RPMI7951 (cell line): ENCODE results near the gene VMAC. TPM values are rescaled to one million over a fixed set of nuclear protein-coding genes. Genes with fewer than 3 reads are reported as not detected.

ENCODE experiments used
- DNase-seq: peaks from one replicate; pipeline ENCODE4 v3.0.0-alpha.2; 2012; ENCODE audit warnings: low read depth
- total RNA-seq: library from RNA; depleted of rRNA; stranded (reverse); fragments of >200 nt; shearing (Covaris generic); gene quantifications from 2 replicates; pipeline ENCODE4 v1.2.3, GENCODE V29; 2014; rRNA removed

The VMAC gene
- total RNA-seq, 1 experiment from 2014 or later: 1.4 TPM

- no peak for DNase-seq
Measured at GRCh38 chr19:5952193-5953029, 47.7 kb downstream of the VMAC start.

DNA sequence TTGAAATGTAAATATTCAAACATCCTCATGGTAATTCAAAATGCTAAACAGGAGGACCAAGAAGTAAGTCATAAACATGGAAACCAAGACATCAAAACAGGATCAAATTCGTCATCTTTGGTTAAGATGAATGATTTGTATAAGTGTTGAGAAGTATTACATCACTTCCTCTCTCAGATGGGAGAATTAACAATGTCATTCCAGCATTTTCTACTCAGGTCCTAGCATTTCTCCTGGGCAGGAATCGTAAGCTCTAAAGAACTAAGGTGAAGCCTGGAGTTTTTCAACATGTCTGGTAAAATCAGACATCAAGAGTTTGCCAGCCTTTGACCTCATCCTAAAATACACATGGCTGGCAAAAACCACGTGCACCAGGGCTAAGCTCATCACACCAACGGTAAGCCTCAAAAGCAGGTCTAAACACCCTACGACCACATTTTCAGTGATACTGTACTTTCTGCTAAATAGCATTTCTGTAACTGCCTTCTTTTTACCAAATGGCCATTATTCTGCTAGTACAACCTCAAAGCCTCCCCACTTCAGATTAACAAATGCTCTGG is 48.4 kb downstream of the VMAC start:
- DNase-seq: peak; percentile 27

GRCh38 chr19:5953680-5954213 is 49.1 kb downstream of the VMAC start:
- peak; percentile 77 for DNase-seq

DNA sequence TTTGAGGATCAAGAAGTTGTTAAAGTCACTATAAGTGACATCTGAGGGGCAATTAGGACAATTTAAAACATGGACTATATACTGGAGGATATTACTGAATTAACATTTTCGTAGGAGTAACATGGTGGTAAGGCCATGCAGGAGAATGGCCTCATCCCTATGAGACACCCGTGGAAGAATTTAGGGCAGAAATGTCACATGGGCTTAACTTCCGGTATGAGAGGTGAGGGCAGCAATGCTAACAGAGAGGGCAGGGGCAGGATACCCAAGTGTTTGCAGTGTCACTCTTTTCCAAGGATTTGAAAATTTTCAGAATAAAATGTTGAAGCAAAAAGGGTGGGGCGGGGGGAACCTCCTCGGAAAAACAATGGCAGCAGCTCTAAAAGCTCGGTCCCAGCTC is 49.6 kb downstream of the VMAC start:
- no peak for DNase-seq

DNA sequence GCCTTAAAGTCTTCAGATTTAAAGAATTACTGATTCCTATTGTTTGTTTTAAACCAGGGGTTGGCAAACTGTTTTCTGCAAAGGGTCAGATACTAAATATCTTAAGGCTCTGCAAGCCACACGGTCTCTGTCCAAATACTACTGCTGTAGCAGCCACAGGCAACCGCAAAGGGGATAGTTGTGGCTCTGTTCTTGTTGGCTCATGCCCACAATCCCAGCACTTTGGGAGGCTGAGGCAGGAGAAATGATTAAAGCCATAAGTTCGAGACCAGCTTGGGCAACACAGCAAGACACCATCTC is 50.9 kb downstream of the VMAC start:
- DNase-seq: peak; percentile 43

DNA sequence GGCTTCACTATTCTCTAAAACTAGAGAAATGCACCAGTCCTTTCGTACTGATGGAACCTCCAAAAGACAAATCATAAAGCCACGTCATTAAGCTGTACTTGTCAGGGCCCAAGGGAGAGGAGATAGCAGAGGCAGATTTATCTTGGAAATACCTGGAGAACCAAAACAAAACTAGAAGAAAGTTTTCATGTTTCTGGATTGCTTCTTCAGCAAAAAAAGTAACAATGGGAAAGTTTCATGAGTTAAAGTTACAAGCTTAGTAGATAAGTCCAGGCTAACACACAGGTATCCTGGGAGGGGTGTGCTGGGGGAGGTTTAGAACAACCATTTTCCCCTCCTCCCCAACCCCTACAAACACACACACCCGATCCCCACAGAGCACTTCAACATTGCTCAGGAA is 51.7 kb downstream of the VMAC start:
- no peak for DNase-seq

DNA sequence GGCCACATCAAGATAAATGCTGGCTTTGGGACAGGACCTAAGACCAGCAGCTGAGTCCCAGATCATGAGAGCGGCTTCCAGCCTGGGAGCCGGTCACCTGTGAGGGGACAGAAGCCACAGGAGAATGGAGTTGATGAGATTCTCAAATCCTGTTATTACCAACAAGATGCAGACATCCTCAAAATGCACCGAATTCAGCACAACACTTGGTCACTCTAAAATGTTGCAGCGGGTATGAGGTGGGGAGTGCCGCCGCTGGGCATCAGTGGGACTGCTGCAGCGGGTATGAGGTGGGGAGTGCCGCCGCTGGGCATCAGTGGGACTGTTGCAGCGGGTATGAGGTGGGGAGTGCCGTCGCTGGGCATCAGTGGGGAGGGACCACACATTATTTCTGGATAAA is 52.1 kb downstream of the VMAC start:
- DNase-seq: no peak

- DNase-seq: no peak
Measured at GRCh38 chr19:5957170-5957569, 52.5 kb downstream of the VMAC start.

- DNase-seq: no peak
Measured at GRCh38 chr19:5958074-5958850, 53.6 kb downstream of the VMAC start.

DNA sequence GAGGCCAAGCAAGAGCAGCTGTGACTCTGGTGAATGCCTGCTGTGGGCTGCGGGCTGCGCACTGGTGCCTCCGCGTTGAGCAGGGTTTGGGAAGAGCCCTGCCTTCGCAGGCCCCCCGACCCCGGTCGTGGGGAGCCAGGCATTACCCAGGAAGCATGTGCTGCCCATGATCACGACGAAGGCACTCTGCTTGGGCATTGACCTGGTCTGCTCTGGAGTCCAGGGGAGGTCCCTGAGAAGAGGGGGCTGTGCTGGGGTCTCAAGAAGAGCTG is 54.1 kb downstream of the VMAC start:
- no peak for DNase-seq

- no peak for DNase-seq
Measured at GRCh38 chr19:5959260-5960004, 54.8 kb downstream of the VMAC start.

Other genes with a start within 250 kb of the VMAC start
- gene MICOS13, start 224.4 kb upstream of the VMAC start, total RNA-seq: 67.8 and 68.8 TPM in 2 replicates
- gene HSD11B1L, start 223.8 kb upstream of the VMAC start, total RNA-seq: 9.5 and 22.4 TPM in 2 replicates
- gene RPL36, start 214.6 kb upstream of the VMAC start, total RNA-seq: 738 and 947 TPM in 2 replicates
- gene LONP1, start 184.7 kb upstream of the VMAC start, total RNA-seq: 34.6 and 38.2 TPM in 2 replicates
- gene CATSPERD, start 184.2 kb upstream of the VMAC start, total RNA-seq: not detected in 2 replicates
- gene PRR22, start 120.1 kb upstream of the VMAC start, total RNA-seq: 0.48 and 0.68 TPM in 2 replicates
- gene DUS3L, start 113.7 kb upstream of the VMAC start, total RNA-seq: 24.5 and 35.3 TPM in 2 replicates
- gene NRTN, start 99.8 kb upstream of the VMAC start, total RNA-seq: not detected in 2 replicates
- gene FUT6, start 65.2 kb upstream of the VMAC start, total RNA-seq: not detected in 2 replicates
- not detected in 2 replicates for gene FUT3, start 53.4 kb upstream of the VMAC start, total RNA-seq
- gene FUT5, start 34.3 kb upstream of the VMAC start, total RNA-seq: not detected in 2 replicates
- gene NDUFA11, start 1.1 kb upstream of the VMAC start, total RNA-seq: 470 and 521 TPM in 2 replicates
- gene CAPS, start 9.4 kb downstream of the VMAC start, total RNA-seq: 1.6 and 1.8 TPM in 2 replicates
- gene RANBP3, start 73.3 kb downstream of the VMAC start, total RNA-seq: 54.9 and 62.6 TPM in 2 replicates
- gene RFX2, start 205.6 kb downstream of the VMAC start, total RNA-seq: 5.1 and 7.3 TPM in 2 replicates
- gene ACSBG2, start 230.8 kb downstream of the VMAC start, total RNA-seq: not detected in 2 replicates